ENCODE results near the gene CXCL11.

GRCh38 chr4:76066546-76066945 lies 30.7 kb upstream of the CXCL11 start:
- no peak for TF ChIP-seq EZH2 (IDR thresholded peaks at IDR 0.05)
- no peak for TF ChIP-seq FOXP2 (optimal IDR thresholded peaks at IDR 0.05; ENCODE audit: control extremely low read depth, extremely low read length, insufficient read depth)
- no peak for TF ChIP-seq POLR2AphosphoS5 (IDR thresholded peaks at IDR 0.05; ENCODE audit: borderline replicate concordance, low read depth, low read length)

All from SK-N-MC (cell line).